Astrocyte (in vitro differentiated cells and primary cell): Measurements from ENCODE around the gene HMOX2.

Source experiments
- EZH2 ChIP-seq: IDR thresholded peaks from 2 replicates; pipeline ENCODE4 v1.6.1; 2012; ENCODE audit warnings: mild to moderate bottlenecking, low read length, inconsistent platforms; ENCODE audit not compliant: insufficient read depth
- TF ChIP-seq, protein P1 (sequence below): IDR thresholded peaks from 2 replicates; pipeline ENCODE4 v1.5.1; 2011; ENCODE audit warnings: low read depth, mild to moderate bottlenecking, inconsistent platforms, low read length, moderate library complexity; ENCODE audit not compliant: insufficient read depth

- TF ChIP-seq, protein P1, sequence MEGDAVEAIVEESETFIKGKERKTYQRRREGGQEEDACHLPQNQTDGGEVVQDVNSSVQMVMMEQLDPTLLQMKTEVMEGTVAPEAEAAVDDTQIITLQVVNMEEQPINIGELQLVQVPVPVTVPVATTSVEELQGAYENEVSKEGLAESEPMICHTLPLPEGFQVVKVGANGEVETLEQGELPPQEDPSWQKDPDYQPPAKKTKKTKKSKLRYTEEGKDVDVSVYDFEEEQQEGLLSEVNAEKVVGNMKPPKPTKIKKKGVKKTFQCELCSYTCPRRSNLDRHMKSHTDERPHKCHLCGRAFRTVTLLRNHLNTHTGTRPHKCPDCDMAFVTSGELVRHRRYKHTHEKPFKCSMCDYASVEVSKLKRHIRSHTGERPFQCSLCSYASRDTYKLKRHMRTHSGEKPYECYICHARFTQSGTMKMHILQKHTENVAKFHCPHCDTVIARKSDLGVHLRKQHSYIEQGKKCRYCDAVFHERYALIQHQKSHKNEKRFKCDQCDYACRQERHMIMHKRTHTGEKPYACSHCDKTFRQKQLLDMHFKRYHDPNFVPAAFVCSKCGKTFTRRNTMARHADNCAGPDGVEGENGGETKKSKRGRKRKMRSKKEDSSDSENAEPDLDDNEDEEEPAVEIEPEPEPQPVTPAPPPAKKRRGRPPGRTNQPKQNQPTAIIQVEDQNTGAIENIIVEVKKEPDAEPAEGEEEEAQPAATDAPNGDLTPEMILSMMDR = no peak
- no peak for TF ChIP-seq EZH2
Observed at GRCh38 chr16:4463522-4464163, 12.6 kb upstream of the HMOX2 start.
